Astrocyte of the spinal cord (primary cell): Measurements from ENCODE around the gene KRT83.

Source experiments
- DNase-seq: peaks from one replicate; pipeline ENCODE4 v3.0.0; 2011; ENCODE audit warnings: low read depth, low spot score
- H3K4me3 ChIP-seq: 2 replicates; pipeline ENCODE4 v1.5.1; 2011; ENCODE audit warnings: low read depth, mild to moderate bottlenecking, low read length, moderate library complexity
- in situ Hi-C: cut with HindIII; loops from 2 replicates; pipeline ENCODE4 v1.10.0; 2017; ENCODE audit warnings: low sequenced_read_pairs
- TF ChIP-seq, protein P1 (sequence below): IDR thresholded peaks from 2 replicates; pipeline ENCODE4 v1.5.1; 2012; ENCODE audit warnings: low read depth, mild to moderate bottlenecking, low read length, inconsistent platforms

The KRT83 gene

DNA sequence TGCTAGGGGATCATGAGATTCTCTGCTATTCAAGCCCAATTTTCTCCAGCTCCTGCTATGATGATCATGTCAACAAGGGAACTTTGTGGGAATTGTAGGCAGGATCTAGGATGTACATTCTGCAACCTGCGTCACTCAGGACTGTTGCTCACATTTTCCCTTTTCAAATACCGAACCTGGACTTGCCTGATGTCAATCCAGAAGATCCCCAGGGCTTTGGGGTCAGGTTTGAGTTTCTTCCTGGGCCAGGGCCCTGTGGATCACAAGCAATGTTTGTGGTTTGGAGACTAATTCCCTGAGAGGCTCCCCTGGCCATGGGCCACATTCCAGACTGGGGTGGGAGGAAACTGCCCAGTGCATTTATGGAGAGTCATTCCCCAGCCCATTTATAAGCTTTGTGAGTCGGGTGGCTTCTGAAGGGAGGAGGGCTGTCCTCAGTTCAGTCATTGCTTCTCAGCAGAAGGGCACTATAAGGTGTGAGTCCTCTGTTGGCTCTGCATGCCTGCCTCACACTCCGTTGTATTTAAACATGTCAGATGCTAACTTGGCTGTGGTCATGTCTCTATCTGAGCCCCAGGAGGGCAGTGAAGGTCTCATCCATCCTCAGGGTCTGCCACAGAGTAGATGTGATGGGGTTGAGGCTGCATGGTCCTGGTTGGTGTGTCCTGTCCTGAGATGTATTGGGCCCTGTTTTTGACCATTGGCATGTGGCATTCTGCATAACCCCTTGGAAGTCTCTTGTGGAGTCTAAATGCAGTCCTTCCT, 40.2 kb downstream of the KRT83 start:
- TF ChIP-seq, protein P1, sequence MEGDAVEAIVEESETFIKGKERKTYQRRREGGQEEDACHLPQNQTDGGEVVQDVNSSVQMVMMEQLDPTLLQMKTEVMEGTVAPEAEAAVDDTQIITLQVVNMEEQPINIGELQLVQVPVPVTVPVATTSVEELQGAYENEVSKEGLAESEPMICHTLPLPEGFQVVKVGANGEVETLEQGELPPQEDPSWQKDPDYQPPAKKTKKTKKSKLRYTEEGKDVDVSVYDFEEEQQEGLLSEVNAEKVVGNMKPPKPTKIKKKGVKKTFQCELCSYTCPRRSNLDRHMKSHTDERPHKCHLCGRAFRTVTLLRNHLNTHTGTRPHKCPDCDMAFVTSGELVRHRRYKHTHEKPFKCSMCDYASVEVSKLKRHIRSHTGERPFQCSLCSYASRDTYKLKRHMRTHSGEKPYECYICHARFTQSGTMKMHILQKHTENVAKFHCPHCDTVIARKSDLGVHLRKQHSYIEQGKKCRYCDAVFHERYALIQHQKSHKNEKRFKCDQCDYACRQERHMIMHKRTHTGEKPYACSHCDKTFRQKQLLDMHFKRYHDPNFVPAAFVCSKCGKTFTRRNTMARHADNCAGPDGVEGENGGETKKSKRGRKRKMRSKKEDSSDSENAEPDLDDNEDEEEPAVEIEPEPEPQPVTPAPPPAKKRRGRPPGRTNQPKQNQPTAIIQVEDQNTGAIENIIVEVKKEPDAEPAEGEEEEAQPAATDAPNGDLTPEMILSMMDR, result no peak
- no peak overlapping the region for H3K4me3 ChIP-seq
- in situ Hi-C loops, result no loop called here
- DNase-seq, result peak; percentile 97

DNA sequence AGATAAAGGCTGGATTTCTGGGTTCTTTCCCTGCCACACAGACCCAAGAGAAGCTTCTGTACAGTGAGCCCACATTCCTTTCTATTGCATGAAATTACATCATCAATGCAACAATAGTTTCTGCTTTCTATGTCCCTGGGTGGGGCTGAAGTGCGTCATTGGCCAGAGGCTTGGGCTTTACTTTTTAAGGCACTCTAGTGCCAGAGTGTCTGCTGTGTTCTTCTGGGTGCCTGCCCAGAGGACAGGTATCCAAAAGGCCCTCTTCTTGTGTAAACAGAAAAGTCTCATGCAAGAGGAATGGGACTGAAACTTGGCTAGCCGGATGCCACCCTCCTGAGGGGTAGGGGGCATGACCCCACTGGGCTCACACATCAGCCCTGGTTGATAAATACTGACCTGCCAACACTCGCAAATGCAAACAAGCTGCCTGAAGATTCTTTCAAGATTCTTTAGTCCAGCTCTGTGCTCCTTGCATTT, 40.8 kb downstream of the KRT83 start:
- TF ChIP-seq, protein P1, result no peak
- no peak overlapping the region for H3K4me3 ChIP-seq
- DNase-seq, result peak; percentile 91
- in situ Hi-C loops, result no loop called here

DNA sequence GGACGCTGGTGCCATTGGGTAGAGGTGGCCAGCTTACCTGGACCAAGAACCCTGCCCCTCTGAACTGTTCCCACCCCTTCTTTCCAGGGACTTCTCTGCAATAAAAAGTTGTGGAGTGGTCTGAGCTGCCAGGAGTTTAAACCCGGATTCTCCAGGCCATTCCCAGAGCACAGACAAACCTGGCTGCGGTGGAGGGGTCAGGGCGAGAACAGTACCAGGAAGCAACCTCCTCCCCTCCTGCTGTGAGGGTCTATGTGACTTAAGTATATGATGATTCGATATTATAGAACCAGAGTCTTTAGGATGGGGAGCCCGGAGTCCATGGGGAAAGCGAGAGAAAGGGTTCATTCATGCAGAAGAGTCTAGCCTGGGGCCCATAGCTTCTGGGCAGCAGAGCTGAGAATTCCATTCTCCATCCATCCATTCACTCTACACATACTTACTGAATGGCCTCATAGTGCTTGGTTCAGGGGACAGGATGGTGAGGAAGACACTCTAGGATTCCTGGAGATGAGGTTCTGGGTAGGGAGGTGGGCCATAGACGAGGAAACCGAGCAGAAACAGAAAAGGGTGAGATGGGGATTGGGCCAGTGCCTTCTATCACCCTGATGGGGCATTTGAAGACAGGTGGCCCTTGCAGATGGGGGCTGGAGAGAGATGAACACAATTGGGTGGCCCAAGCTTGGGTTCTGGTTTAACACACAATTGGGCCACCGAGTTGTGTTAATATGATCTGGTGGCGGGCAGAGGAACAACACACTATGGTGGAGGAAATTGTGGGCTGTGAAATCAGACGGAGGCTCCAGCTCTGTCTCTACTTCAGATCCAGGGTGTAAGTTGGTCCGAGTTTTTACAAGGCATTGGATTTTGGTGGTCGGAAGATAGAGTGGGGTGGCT, 41.5 kb downstream of the KRT83 start:
- H3K4me3 ChIP-seq, result no peak overlapping the region
- TF ChIP-seq, protein P1, result no peak
- in situ Hi-C loops, result no loop called here
- peak; percentile 29 for DNase-seq

DNA sequence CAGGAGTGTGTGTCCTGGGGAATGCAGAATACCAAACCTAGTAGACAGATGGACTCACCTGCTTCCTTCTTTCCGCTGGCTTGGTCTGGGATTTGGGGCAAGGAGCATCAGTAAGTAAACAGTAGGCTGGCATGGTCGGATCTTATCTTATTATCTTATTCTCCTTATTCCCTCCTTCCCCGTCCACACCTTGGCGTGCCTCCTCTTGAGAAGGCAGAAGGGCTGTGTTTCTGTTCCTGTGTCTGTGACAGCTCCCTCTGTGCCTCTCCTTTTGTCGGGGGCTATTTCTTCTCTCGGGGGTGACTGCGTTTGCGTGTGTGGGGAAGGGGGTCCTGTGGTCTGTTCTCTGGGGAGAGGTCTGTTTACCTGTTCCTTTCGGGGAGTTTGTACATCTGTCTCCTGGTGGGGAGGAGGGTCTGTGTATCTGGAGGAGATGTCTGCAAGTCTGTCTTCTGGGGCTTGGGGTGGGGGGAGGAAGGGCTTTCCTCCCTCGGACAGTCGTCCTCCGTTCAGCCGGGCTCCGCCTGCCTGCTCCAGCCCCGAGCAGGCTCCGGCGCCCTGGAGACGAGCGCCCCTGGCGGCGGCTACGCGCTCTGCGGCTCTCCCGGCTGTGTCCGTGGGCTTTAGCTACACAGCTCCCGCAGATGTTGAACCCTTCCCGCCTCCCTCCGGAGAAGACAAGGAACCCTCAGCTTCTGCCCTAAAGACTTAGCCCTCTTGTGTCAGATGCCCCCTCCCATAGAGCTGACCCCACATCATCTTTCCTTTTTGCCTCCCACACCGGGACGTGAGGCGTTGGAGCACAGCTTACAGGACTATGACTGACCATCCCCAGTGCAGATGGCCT, 42.4 kb downstream of the KRT83 start:
- peak; percentile 71 for DNase-seq
- TF ChIP-seq, protein P1, result peak; percentile 99
- in situ Hi-C loops, result no loop called here
- no peak overlapping the region for H3K4me3 ChIP-seq

DNA sequence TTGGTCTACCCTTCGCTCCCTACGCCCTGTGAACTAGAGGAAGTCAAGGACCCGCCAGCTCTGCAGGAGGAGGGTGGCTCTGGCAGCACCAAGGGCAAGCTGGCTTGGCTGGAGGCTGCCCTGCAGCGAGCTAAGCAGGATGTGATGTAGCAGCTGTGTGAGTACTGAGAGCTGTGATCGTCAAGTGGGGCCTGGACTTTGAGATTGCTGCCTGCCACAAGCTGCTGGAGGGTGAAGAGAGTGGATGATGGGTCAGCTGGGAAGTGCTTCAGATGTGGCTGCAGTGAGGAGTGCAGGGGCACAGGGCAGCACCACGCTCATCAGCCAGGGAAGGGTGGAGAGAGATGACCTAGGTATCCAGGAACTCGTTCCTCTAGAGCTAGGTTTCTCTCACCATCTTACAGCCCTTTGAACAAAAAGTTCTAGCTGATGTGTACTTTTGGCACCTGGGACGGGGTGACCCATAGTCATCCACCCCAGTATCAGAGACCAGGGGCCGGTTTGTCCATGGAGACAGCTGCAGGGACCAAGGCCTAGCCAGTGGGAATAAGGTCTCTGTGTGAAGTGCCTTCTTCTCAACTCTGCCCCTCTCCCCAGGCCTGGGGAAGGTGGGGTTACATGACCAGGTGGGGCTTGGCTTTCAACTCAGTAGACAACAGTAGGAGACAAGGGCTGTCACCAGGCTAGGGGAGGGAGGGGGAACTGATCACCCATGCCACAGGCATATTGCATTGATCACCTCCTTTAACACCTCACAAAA, 43.5 kb downstream of the KRT83 start:
- H3K4me3 ChIP-seq, result no peak overlapping the region
- TF ChIP-seq, protein P1, result no peak
- DNase-seq, result no peak
- in situ Hi-C loops, result no loop called here
